Mucosa of gallbladder (tissue), 1 donor: ENCODE results near the gene ITGB4. TPM values are rescaled to one million over a fixed set of nuclear protein-coding genes. Genes with fewer than 3 reads are reported as not detected.

Source experiments
- DNase-seq: peaks from one replicate; pipeline ENCODE4 v3.0.0-alpha.2; 2020; ENCODE audit warnings: low spot score
- total RNA-seq: library from RNA; stranded (reverse); gene quantifications from one replicate; pipeline ENCODE4 v1.2.1, GENCODE V29; 2021
- donor health status: DM: no; HTN: no; CAD: no.

The ITGB4 gene
- total RNA-seq, 1 donor from 2014 or later: 317 TPM

DNA sequence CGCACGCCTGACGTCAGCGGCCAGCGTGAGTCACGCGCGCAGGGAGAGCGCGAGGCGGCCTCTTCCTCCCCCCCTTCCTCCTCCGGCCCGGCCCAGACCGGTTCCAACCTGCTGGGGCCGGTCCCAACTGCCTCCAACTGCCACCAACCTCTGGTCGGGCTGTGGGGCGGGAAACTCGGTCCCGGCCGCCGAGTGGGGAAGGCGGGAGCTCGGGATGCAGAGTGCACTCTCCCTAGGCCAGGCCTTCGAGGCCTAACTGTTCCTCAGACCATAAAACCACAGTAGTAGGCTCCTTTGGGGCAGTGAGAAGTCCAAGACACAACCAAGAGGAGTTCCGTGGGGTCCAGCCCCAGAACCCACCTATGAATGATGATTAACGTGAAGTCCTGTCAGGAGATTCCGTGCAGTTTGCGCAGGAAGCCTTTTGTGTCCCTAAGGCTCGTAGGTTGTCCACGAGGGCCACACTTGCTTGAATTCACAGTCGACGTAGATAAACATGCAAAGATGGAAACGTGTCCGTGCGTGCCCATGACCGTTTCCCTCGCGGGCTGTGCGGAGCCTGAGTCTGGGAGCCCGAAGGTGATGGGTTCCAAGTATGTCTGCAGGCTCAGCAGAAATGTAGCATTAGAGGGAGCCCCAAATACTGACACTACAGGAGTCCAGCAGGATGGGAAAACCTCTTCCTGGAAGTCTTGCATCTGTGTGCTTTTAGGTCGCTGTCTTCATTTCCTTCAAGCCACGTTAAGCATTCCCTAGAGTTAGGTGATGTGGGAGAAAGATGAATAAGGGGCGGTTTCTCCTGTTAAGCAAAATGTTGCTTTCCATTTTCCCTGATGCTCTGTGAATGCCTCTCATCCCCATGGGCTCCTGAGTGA lies 64.0 kb downstream of the ITGB4 start:
- peak; percentile 93 for DNase-seq

GRCh38 chr17:75791254-75791653 lies 70.0 kb downstream of the ITGB4 start:
- no peak for DNase-seq

GRCh38 chr17:75793460-75793859 lies 72.2 kb downstream of the ITGB4 start:
- no peak for DNase-seq

GRCh38 chr17:75795820-75796607 lies 74.8 kb downstream of the ITGB4 start:
- DNase-seq: no peak

- no peak for DNase-seq
Measured at GRCh38 chr17:75799402-75799801, 78.1 kb downstream of the ITGB4 start.

DNA sequence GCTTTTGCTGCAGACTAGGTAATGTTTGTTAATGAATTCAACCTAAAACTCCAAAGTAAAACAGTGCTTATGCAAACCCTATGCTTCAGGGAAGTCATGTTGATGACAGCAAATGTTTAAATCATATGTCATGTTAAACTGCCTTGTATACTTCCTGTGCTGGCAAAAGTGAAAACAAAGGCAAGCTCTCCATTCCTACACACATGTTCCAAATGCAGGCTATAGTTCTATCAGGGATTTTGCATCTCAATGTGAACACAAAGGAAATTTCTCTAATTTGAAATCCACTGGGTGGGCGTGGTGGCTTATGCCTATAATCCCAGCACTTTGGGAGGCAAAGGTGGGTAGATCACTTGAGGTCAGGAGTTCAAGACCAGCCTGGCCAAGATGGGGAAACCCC lies 82.6 kb downstream of the ITGB4 start:
- DNase-seq: no peak

DNA sequence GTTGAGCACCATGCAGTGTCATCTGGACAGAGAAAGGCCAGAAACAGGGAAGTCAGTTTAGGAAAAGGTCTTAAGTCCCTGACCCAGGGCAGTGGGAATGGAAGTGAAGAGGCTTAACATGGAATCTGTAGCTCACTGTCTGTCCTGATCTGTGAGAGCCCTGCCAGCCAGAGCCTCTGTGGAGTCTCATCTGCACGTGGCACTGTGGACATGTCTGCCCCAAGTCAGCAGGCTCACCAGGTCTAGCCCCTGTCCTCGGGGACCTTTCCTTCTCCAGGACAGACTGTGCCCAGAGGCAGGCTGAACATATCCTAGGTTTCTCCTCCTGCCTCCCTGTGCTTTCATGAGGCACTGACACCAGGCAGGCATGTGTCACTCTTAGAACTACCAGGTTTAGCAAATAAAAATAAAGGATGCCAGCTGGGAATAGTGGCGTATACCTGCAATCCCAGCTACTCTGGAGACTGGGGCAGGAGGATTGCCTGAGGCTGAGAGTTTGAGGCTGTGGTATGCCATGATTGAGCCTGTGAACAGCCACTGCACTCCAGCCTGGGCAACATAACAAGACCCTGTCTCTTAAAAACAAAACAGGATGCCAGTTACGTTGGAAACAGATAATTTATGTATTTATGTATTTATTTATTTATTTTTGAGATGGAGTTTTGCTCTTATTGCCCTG lies 85.7 kb downstream of the ITGB4 start:
- no peak for DNase-seq

Other genes with a start within 250 kb of the ITGB4 start
- gene CASKIN2, start 205.9 kb upstream of the ITGB4 start, total RNA-seq: 74.7 TPM
- gene TSEN54, start 204.9 kb upstream of the ITGB4 start, total RNA-seq: 158 TPM
- gene LLGL2, start 195.8 kb upstream of the ITGB4 start, total RNA-seq: 477 TPM
- gene MYO15B, start 133.7 kb upstream of the ITGB4 start, total RNA-seq: 434 TPM
- 15.5 TPM for gene SMIM5, start 88.0 kb upstream of the ITGB4 start, total RNA-seq
- gene RECQL5, start 54.3 kb upstream of the ITGB4 start, total RNA-seq: 110 TPM
- 65.4 TPM for gene SAP30BP, start 54.1 kb upstream of the ITGB4 start, total RNA-seq
- 35.9 TPM for gene GALK1, start 43.7 kb downstream of the ITGB4 start, total RNA-seq
- 26.6 TPM for gene UNK, start 63.3 kb downstream of the ITGB4 start, total RNA-seq
- 26.4 TPM for gene UNC13D, start 122.9 kb downstream of the ITGB4 start, total RNA-seq
- 160 TPM for gene WBP2, start 133.9 kb downstream of the ITGB4 start, total RNA-seq
- 68.2 TPM for gene TRIM47, start 157.1 kb downstream of the ITGB4 start, total RNA-seq
- gene TRIM65, start 175.5 kb downstream of the ITGB4 start, total RNA-seq: 24.0 TPM
- 107 TPM for gene MRPL38, start 183.4 kb downstream of the ITGB4 start, total RNA-seq
- gene FBF1, start 219.6 kb downstream of the ITGB4 start, total RNA-seq: 28.9 TPM